Amygdala (tissue), 56 donors: ENCODE results near the gene CWC22.
"Not testable (repeated sequence)": the region's sequence is repeated elsewhere in the genome, so short reads cannot be mapped to it uniquely, and the experiment has no call there.

ENCODE experiments used
- DNase-seq, 56 donors: peaks; one replicate each; lab custom pipeline; 2025; lab: John Stamatoyannopoulos, UW

The CWC22 gene

GRCh38 chr2:179953359-179953758 is 53.7 kb downstream of the CWC22 start:
- no peak for DNase-seq

GRCh38 chr2:179952658-179953057 is 54.4 kb downstream of the CWC22 start:
- no peak for DNase-seq

GRCh38 chr2:179951680-179952079 is 55.4 kb downstream of the CWC22 start:
- no peak for DNase-seq

- no peak for DNase-seq
Measured at GRCh38 chr2:179950391-179950790, 56.7 kb downstream of the CWC22 start.

- DNase-seq: no peak
Measured at GRCh38 chr2:179949438-179949837, 57.7 kb downstream of the CWC22 start.

- no peak for DNase-seq
Measured at GRCh38 chr2:179948058-179948457, 59.0 kb downstream of the CWC22 start.

GRCh38 chr2:179946810-179947615 is 60.1 kb downstream of the CWC22 start:
- no peak for DNase-seq

GRCh38 chr2:179946346-179946745 is 60.8 kb downstream of the CWC22 start:
- DNase-seq: no peak

- DNase-seq: no peak
Measured at GRCh38 chr2:179939259-179939658, 67.8 kb downstream of the CWC22 start.

- DNase-seq: no peak
Measured at GRCh38 chr2:179938026-179938425, 69.1 kb downstream of the CWC22 start.

- DNase-seq: no peak
Measured at GRCh38 chr2:179936654-179937053, 70.4 kb downstream of the CWC22 start.

- DNase-seq: no peak
Measured at GRCh38 chr2:179936141-179936540, 71.0 kb downstream of the CWC22 start.

GRCh38 chr2:179932786-179933185 is 74.3 kb downstream of the CWC22 start:
- DNase-seq: peak in 8 of 56 donors; percentile 3 to 19 (median 10)

GRCh38 chr2:179931502-179931901 is 75.6 kb downstream of the CWC22 start:
- no peak for DNase-seq

GRCh38 chr2:179929997-179930396 is 77.1 kb downstream of the CWC22 start:
- not testable (repeated sequence) for DNase-seq

GRCh38 chr2:179927041-179927440 is 80.1 kb downstream of the CWC22 start:
- DNase-seq: no peak

- DNase-seq: no peak
Measured at GRCh38 chr2:179925713-179926112, 81.4 kb downstream of the CWC22 start.

GRCh38 chr2:179917272-179917671 is 89.8 kb downstream of the CWC22 start:
- no peak for DNase-seq

GRCh38 chr2:179915395-179915992 is 91.6 kb downstream of the CWC22 start:
- DNase-seq: no peak

- no peak for DNase-seq
Measured at GRCh38 chr2:179913809-179914208, 93.3 kb downstream of the CWC22 start.

GRCh38 chr2:179911569-179911968 is 95.5 kb downstream of the CWC22 start:
- no peak for DNase-seq

GRCh38 chr2:179910735-179911113 is 96.4 kb downstream of the CWC22 start:
- no peak for DNase-seq
